Measurements from ENCODE around the gene AKNAD1.

- TF ChIP-seq, protein P1, sequence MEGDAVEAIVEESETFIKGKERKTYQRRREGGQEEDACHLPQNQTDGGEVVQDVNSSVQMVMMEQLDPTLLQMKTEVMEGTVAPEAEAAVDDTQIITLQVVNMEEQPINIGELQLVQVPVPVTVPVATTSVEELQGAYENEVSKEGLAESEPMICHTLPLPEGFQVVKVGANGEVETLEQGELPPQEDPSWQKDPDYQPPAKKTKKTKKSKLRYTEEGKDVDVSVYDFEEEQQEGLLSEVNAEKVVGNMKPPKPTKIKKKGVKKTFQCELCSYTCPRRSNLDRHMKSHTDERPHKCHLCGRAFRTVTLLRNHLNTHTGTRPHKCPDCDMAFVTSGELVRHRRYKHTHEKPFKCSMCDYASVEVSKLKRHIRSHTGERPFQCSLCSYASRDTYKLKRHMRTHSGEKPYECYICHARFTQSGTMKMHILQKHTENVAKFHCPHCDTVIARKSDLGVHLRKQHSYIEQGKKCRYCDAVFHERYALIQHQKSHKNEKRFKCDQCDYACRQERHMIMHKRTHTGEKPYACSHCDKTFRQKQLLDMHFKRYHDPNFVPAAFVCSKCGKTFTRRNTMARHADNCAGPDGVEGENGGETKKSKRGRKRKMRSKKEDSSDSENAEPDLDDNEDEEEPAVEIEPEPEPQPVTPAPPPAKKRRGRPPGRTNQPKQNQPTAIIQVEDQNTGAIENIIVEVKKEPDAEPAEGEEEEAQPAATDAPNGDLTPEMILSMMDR (IDR thresholded peaks at IDR 0.05; ENCODE audit: poor library complexity, severe bottlenecking) = no peak
- TF ChIP-seq RAD21 (conservative IDR thresholded peaks at IDR 0.05) (no peak), POLR2AphosphoS5 (IDR thresholded peaks at IDR 0.05) (no peak), EP300 (conservative IDR thresholded peaks at IDR 0.05; ENCODE audit: poor library complexity, severe bottlenecking) (peak; percentile 33), EZH2 (IDR thresholded peaks at IDR 0.05; ENCODE audit: borderline replicate concordance, insufficient read depth, low read length, poor library complexity, severe bottlenecking) (no peak)
These were observed 28.1 kb upstream of the AKNAD1 start for GRCh38 chr1:108884968-108885367.
